Duodenal mucosa (tissue), 2 donors: ENCODE measurements around the gene PCNX3.

Experiments used
- H3K27ac ChIP-seq: one replicate; pipeline ENCODE4 v1.7.0; 2013; ENCODE audit warnings: low read depth, low read length
- H3K27me3 ChIP-seq, 2 donors: one replicate each; pipeline ENCODE4 v1.7.0; 2013; ENCODE audit warnings: low read length in 2 of 2, control low read depth in 1 of 2; ENCODE audit not compliant: insufficient read depth in 2 of 2, control insufficient read depth in 1 of 2
- H3K36me3 ChIP-seq, 2 donors: one replicate each; pipeline ENCODE4 v1.7.0; 2013; ENCODE audit warnings: low read length in 2 of 2, control low read depth in 1 of 2; ENCODE audit not compliant: insufficient read depth in 2 of 2, control insufficient read depth in 1 of 2
- H3K4me1 ChIP-seq, 2 donors: one replicate each; pipeline ENCODE4 v1.7.0; 2013; ENCODE audit warnings: low read length in 2 of 2, control low read depth in 1 of 2; ENCODE audit not compliant: insufficient read depth in 2 of 2, control insufficient read depth in 1 of 2
- H3K4me3 ChIP-seq, 2 donors: one replicate each; pipeline ENCODE4 v1.7.0; 2013; ENCODE audit warnings: low read length in 2 of 2, low read depth in 1 of 2
- H3K9ac ChIP-seq, 2 donors: one replicate each; pipeline ENCODE4 v1.7.0; 2013; ENCODE audit warnings: low read length in 2 of 2, low read depth in 1 of 2
- H3K9me3 ChIP-seq, 2 donors: one replicate each; pipeline ENCODE4 v1.7.0; 2013; ENCODE audit warnings: low read length in 2 of 2, control low read depth in 1 of 2; ENCODE audit not compliant: control insufficient read depth in 1 of 2

The PCNX3 gene

GRCh38 chr11:65646288-65646957, 30.8 kb downstream of the PCNX3 start:
- peak overlapping the region; percentile 50 for H3K4me3 ChIP-seq

GRCh38 chr11:65646958-65647701, 31.6 kb downstream of the PCNX3 start:
- Histone ChIP-seq H3K27ac (no peak overlapping the region), H3K9ac (peak overlapping the region in 1 of 2 donors; percentile 43), H3K27me3 (no peaks in the 10 kb centered on the region), H3K4me1 (peaks cover 9 to 30% of the 10 kb centered on the region in 2 donors), H3K36me3 (peaks cover 6 to 23% of the 10 kb centered on the region in 2 donors), H3K9me3 (no peaks in the 10 kb centered on the region), H3K4me3 (peak overlapping the region; percentile 50)

More at GRCh38 chr11:65646288-65646957, 30.8 kb downstream of the PCNX3 start:
- Histone ChIP-seq H3K27ac (no peak overlapping the region), H3K27me3 (no peaks in the 10 kb centered on the region), H3K4me1 (peaks cover 5 to 26% of the 10 kb centered on the region in 2 donors), H3K36me3 (peaks cover 6 to 23% of the 10 kb centered on the region in 2 donors), H3K9ac (no peak overlapping the region), H3K9me3 (no peaks in the 10 kb centered on the region)

DNA sequence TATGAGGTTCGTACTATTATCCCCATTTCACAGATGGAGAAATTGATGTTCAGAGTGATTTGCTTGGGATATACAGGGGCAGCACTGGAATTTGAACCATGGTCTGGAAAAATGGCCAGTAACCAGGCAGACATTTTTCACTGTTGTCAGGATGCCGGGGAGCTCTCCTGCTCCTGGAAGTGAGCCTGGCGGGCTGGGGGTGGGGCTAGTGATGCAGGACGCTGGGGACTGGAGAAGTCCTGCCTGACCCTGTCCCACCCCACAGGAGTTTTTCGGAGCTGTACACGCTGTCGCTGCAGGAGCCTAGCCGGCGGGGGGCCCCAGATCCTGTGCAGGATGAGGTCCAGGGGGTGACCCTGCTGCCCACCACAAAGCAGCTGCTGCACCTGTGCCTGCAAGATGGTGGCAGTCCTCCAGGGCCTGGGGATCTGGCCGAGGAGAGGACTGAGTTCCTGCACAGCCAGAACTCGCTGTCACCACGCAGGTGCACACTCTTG, 33.5 kb downstream of the PCNX3 start:
- Histone ChIP-seq H3K9me3 (no peaks in the 10 kb centered on the region), H3K27me3 (no peaks in the 10 kb centered on the region), H3K36me3 (peaks cover 6 to 23% of the 10 kb centered on the region in 2 donors), H3K9ac (no peak overlapping the region), H3K27ac (no peak overlapping the region), H3K4me3 (no peak overlapping the region), H3K4me1 (peaks cover 23 to 39% of the 10 kb centered on the region in 2 donors)

GRCh38 chr11:65649656-65650546, 34.3 kb downstream of the PCNX3 start:
- no peak overlapping the region for H3K27ac ChIP-seq
- peaks cover 32 to 43% of the 10 kb centered on the region in 2 donors for H3K4me1 ChIP-seq
- H3K9ac ChIP-seq: no peak overlapping the region
- no peaks in the 10 kb centered on the region for H3K9me3 ChIP-seq
- peaks cover 8 to 30% of the 10 kb centered on the region in 2 donors for H3K36me3 ChIP-seq
- H3K4me3 ChIP-seq: no peak overlapping the region
- no peaks in the 10 kb centered on the region for H3K27me3 ChIP-seq

- no peak overlapping the region for H3K27ac ChIP-seq
- peak overlapping the region in 1 of 2 donors; percentile 90 for H3K9ac ChIP-seq
- H3K27me3 ChIP-seq: no peaks in the 10 kb centered on the region
- no peaks in the 10 kb centered on the region for H3K9me3 ChIP-seq
- H3K4me3 ChIP-seq: peak overlapping the region in 1 of 2 donors; percentile 7
- peaks cover 17 to 34% of the 10 kb centered on the region in 2 donors for H3K36me3 ChIP-seq
- H3K4me1 ChIP-seq: peaks cover 38 to 47% of the 10 kb centered on the region in 2 donors
Measured at GRCh38 chr11:65650547-65651338, 35.2 kb downstream of the PCNX3 start.

DNA sequence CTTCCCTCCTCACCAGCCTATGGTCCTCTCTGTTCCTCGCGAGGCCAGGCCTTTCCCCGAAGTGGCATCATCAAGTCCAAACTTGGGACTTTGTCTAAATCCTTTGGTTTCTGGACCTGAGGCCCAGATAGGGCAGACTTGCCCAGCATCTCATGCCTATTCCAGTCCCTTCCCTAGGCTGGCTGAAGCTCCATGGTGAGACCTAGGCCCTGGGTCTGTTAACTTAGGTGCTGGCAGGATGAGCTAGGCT, 35.7 kb downstream of the PCNX3 start:
- H3K36me3 ChIP-seq: peaks cover 21 to 39% of the 10 kb centered on the region in 2 donors
- H3K9ac ChIP-seq: peak overlapping the region in 1 of 2 donors; percentile 90
- H3K27me3 ChIP-seq: no peaks in the 10 kb centered on the region
- H3K27ac ChIP-seq: peak overlapping the region; percentile 95
- no peaks in the 10 kb centered on the region for H3K9me3 ChIP-seq
- H3K4me3 ChIP-seq: peak overlapping the region in 1 of 2 donors; percentile 7
- peaks cover 38 to 47% of the 10 kb centered on the region in 2 donors for H3K4me1 ChIP-seq

- peak overlapping the region; percentile 69 to 75 for H3K4me3 ChIP-seq
- no peaks in the 10 kb centered on the region for H3K9me3 ChIP-seq
- peaks cover 25 to 45% of the 10 kb centered on the region in 2 donors for H3K36me3 ChIP-seq
- H3K9ac ChIP-seq: peak overlapping the region; percentile 87 to 90
- no peaks in the 10 kb centered on the region for H3K27me3 ChIP-seq
- peaks cover 38 to 47% of the 10 kb centered on the region in 2 donors for H3K4me1 ChIP-seq
- H3K27ac ChIP-seq: peak overlapping the region; percentile 95
Measured at GRCh38 chr11:65651589-65652510, 36.3 kb downstream of the PCNX3 start.

DNA sequence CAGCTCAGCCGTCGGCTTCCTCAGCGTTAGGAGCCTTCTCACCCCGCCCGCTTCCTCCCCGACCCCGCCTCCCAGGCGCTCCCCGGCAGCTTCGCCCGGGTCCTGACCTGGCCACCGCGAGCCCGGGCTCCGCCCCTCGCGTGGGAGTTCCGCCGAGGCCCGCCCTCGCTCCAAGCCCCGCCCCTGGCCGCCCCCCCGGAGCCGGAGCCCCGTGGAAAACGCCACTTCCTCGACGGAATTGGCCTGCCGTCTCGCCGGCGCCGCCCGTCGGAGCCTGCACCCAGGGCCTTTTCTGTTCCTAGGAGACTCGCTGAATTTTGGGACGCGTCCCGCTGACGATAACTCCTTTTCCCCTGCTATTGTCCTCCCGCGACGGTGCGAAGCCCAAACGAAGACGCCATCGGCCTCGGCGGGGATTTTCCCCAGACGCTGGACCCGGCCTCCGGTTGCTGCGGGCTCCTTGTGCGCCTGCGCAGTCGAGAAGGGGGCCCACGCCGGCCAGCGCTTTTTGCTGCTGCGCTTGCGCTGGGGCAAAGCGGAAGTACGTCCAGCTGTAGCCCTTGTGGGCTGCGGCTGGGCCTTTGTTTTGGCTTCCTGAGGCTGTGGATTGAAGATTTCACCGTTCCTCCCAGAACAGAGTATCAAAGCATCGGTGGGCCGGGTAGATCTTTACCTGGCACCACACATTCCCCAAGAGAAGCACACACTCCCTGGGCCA, 37.1 kb downstream of the PCNX3 start:
- Histone ChIP-seq H3K9ac (peak overlapping the region; percentile 87 to 93), H3K4me3 (peak overlapping the region; percentile 69 to 79), H3K9me3 (no peaks in the 10 kb centered on the region), H3K4me1 (peaks cover 38 to 47% of the 10 kb centered on the region in 2 donors), H3K27ac (peak overlapping the region; percentile 95), H3K27me3 (no peaks in the 10 kb centered on the region), H3K36me3 (peaks cover 33 to 53% of the 10 kb centered on the region in 2 donors)
